Adipose tissue (tissue), 3 donors: ENCODE data around the gene RPL29. TPM values are rescaled to one million over a fixed set of nuclear protein-coding genes. Genes with fewer than 3 reads are reported as not detected.
"Not testable (repeated sequence)": the region's sequence is repeated elsewhere in the genome, so short reads cannot be mapped to it uniquely, and the experiment has no call there.

Experiments
- H3K27ac ChIP-seq: one replicate; pipeline ENCODE4 v1.5.1; 2013; ENCODE audit warnings: low read depth, low read length
- WGBS, 3 donors: extraction: QIAGEN DNeasy Blood & Tissue Kit; methylation state at CpG; one replicate each; pipeline ENCODE4 v1.1.7; 2013; 5-methylcytosine and 5-hydroxymethylcytosine counted together
- polyA plus RNA-seq, 3 donors: library from polyadenylated mRNA; stranded (reverse); fragments of 200-250 nt; gene quantifications; one replicate each; pipeline ENCODE4 v1.2.3, GENCODE V29; 2013
- donor health status: healthy with polysubstance abuse.
- donor health status: Bipolar disorder and iron deficiency.
- donor health status: healthy.

The RPL29 gene
- polyA plus RNA-seq, 3 donors, result 1,845 to 3,201 (median 3,021) TPM

DNA sequence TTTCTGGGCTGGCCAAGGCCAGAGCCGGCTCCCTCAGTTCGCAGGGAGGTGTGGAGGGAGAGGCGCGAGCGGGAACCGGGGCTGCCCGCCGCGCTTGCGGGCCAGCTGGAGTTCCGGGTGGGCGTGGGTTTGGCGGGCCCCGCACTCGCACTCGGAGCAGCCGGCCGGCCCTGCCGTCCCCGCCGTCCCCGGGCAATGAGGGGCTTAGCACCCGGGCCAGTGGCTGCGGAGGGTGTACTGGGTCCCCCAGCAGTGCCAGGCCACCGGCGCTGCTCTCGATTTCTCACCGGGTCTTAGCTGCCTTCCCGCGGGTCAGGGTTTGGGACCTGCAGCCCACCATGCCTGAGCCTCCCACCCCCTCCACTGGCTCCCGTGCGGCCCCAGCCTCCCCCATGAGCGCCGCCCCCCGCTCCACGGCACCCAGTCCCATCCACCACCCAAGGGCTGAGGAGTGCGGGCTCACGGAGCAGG, 5.2 kb downstream of the RPL29 start:
- not testable (repeated sequence) for H3K27ac ChIP-seq
- WGBS, 3 donors, result 74 to 85% (median 81%) methylated on average over 32 to 38 of the region's 38 CpGs

DNA sequence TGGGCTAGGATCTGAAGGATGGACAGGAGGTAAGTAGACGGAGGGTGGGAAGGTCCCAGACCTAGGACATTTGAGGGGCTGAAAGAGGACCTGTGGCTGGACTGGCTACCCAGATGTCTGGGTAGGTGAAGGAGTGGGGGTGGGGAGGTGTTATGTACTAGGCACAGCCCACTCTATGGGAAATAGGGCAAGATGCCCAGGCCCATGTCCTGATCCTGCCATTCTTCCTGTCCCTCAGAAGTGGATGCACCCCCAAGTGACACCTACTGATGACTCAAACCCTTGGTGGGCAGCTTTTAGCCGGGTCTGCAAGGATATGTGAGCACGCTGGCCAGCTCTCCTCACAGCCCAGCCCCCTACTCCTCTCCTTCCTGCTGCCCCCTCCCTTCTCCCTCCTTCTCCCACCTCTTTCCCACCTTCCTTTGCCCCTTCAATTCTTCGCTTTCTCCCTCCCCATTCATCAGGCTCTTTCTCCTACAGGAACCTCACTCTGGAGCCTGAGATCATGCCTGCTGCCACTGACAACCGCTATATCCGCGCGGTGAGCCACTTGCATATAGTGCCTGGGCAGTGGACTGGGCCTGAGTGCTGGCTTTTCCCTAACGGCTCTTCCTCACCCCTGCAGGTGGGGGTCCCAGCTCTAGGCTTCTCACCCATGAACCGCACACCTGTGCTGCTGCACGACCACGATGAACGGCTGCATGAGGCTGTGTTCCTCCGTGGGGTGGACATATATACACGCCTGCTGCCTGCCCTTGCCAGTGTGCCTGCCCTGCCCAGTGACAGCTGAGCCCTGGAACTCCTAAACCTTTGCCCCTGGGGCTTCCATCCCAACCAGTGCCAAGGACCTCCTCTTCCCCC, 7.2 kb downstream of the RPL29 start:
- WGBS, 3 donors, result 78 to 80% (median 79%) methylated on average over 15 of the region's 15 CpGs
- no peak overlapping the region for H3K27ac ChIP-seq

DNA sequence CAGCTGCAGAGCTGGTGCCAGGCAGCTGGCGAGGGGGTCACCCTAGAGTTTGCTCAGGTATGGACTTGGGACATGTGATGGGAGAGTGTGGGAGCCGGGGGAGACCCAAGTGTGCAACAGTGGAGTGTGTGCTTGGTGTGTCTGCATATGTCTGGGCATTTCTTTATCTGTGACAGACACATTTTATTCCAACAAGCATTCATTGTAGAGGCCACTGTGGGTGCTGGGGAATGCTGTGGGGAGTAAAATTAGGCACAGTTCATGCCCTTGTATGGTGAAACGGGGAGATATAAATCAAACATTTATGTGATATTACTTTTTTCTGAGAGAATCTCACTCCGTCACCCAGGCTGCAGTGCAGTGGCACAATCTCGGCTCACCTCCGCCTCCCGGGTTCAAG, 8.1 kb downstream of the RPL29 start:
- WGBS, 3 donors, result 88 to 92% (median 92%) methylated on average over 7 of the region's 7 CpGs

GRCh38 chr3:51986010-51986947, 9.4 kb downstream of the RPL29 start:
- WGBS, 3 donors, result 83 to 87% (median 84%) methylated on average over 12 of the region's 12 CpGs
- H3K27ac ChIP-seq, result no peak overlapping the region

More for the DNA sequence above, 8.1 kb downstream of the RPL29 start:
- H3K27ac ChIP-seq, result no peak overlapping the region

DNA sequence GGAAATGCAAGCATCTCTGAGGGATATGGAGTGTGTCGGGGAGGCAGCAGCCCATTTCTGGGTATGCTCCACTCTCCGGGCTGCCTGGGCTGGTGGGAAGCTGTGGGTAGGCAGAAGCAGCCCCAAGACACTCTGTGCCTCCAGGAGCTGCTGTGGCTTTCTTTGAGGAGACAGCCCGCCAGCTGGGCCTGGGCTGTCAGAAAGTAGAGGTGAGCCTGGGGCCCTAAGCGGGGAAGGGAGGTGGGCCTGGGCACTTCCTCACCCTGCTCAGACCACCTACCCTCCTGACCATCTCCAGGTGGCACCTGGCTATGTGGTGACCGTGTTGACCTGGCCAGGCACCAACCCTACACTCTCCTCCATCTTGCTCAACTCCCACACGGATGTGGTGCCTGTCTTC, 10.6 kb downstream of the RPL29 start:
- H3K27ac ChIP-seq, result no peak overlapping the region
- WGBS, 3 donors, result 86 to 90% (median 88%) methylated on average over 6 of the region's 6 CpGs

- peak overlapping the region; percentile 76 for H3K27ac ChIP-seq
Measured at GRCh38 chr3:51984269-51984647, 11.4 kb downstream of the RPL29 start.

DNA sequence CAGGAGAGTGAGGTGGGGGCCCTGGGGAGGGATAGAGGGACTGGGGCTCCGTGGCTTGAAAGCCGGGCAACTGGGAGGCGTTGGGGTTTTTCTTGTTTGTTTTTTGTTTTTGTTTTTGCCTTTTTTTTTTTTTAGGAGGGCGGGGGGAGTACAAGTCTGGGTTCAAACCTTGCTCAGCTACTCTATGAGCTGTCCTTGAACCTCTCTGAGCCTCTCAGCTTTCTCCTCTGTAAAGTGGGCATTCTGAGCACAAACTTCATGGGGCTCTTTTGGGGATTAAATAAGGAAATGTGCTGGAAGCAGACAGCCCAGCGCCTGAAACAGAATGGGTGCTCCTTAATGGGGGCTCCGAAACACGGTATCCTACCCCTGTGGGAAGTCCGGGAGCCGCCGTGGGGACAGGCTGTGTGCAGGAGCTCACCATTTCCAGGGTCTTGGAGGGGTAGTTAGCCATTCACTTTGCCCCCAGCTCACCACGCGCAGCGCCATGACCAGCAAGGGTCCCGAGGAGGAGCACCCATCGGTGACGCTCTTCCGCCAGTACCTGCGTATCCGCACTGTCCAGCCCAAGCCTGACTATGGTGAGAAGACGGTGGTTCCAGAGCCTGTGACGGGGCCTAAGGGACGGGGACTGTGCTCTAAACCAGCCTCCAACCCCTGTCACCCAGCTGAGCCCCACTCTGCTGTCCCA, 12.0 kb downstream of the RPL29 start:
- WGBS, 3 donors, result 67 to 74% (median 68%) methylated on average over 21 to 22 of the region's 22 CpGs
- H3K27ac ChIP-seq, result peak overlapping the region; percentile 76

DNA sequence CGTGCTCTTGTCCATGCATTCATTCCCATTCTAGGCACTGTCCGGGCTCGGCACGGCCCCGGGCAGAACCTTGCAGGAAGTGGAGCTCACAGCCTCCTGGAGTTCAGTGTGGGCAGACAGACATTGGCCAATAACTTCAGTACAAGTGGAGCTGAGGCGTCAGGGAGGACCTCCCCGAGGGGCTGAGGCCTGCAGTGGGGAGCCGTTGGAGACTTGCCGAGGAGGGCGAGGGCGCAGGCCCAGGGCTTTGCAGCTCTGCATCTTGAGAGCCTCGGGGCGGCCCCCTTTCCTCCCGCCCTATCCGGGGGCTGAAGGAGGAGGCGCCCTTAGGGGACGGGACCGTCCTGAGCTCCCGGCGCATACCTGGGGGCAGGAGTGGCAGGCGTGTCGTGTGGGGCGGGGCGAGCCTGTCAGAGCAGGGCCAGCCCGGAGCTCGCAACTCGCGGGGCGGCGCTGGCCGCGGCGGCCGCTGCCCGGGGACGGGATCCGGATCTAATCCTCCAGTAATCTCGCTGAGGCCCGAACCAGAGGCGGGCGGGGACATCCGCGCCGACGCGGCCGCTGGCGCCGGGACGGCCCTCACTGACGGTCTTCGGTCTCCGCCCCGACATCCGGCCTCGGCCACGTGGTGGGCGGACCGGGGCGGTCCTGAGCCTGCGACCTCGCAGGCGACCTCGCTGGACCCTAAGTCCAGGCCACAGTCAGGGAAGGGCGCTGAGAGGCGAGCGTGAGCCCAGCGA, 12.7 kb downstream of the RPL29 start, which contains the start of gene ACY1:
Gene ACY1, plus strand, starts transcription at position 698 of the 740 bp plus-strand sequence. CDS start 530 bp downstream, outside the sequence.
- H3K27ac ChIP-seq, result peak within 1 kb of the TSS; percentile 76
- 0 to 1% (median 0%) methylated on average over 50 to 68 of the region's 68 CpGs for WGBS, 3 donors

- 2 to 6% (median 4%) methylated on average over 4 of the region's 4 CpGs for WGBS, 3 donors
- H3K27ac ChIP-seq, result no peak overlapping the region
Measured at GRCh38 chr3:51982352-51982837, 13.3 kb downstream of the RPL29 start.

DNA sequence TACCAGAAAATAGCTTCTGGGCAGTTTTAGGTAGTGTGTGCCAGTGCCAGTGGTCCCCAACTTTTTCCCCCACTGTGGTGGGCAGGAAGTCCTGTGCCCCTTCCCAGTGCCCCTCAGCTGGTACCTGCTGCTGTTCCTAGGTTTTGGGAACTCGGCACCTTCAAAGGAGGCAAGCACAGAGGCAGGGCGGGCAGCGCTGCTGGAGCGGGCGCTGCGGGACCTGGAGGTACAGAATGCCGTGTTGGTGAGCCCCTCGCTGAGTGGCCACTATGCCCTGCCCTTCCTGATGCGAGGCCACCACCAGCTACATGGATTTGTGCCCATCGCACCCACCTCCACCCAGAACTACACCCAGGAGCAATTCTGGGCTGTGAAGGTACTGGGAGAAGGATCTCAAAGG, 15.4 kb downstream of the RPL29 start:
- 96 to 97% (median 97%) methylated on average over 10 of the region's 10 CpGs for WGBS, 3 donors
- no peak overlapping the region for H3K27ac ChIP-seq

DNA sequence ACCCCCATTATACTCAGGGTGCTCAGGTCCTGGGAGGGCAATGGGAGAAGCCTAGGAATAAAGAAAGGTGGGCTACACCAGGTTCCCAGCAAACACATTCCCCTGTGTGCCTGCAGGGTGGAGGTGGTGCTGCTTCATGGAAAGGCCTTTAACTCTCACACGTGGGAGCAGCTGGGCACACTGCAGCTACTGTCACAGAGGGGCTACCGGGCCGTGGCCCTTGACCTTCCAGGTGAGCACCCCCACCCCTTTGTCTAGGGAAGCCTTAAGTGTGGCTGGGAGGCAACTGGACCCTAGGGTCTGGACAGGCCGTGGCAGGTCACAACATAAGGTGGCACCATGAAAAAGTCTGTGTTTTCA, 17.6 kb downstream of the RPL29 start:
- 80 to 87% (median 86%) methylated on average over 4 of the region's 4 CpGs for WGBS, 3 donors
- H3K27ac ChIP-seq, result no peak overlapping the region

GRCh38 chr3:51977446-51978142, 18.1 kb downstream of the RPL29 start:
- H3K27ac ChIP-seq, result no peak overlapping the region
- 82 to 87% (median 86%) methylated on average over 9 of the region's 9 CpGs for WGBS, 3 donors

GRCh38 chr3:51975852-51976549, 19.7 kb downstream of the RPL29 start:
- no peak overlapping the region for H3K27ac ChIP-seq
- WGBS, 3 donors, result 33 to 38% (median 34%) methylated on average over 46 of the region's 46 CpGs

- no peak within 1 kb of the TSS for H3K27ac ChIP-seq
- WGBS, 3 donors, result 0% methylated on average over 45 to 63 of the region's 63 CpGs
Measured at GRCh38 chr3:51974963-51975851, 20.5 kb downstream of the RPL29 start, which contains the start of gene ABHD14A. Gene ABHD14A (plus strand): TSS chr3:51975064. CDS start chr3:51975136, 72 bp downstream.

- H3K27ac ChIP-seq, result no peak overlapping the region
- WGBS, 3 donors, result 10 to 14% (median 11%) methylated on average over 30 of the region's 30 CpGs
Measured at GRCh38 chr3:51974277-51974962, 21.3 kb downstream of the RPL29 start.
